GM21737 (cell line): ENCODE measurements around the gene SERPINE1.
"Not testable (repeated sequence)": the region's sequence is repeated elsewhere in the genome, so short reads cannot be mapped to it uniquely, and the experiment has no call there.

Experiments
- ATAC-seq: cut with Tn5 transposase; IDR thresholded peaks from one replicate; pipeline ENCODE4 v1.9.1; 2021; ENCODE audit warnings: mild to moderate bottlenecking, moderate library complexity; ENCODE audit not compliant: unreplicated experiment

Gene SERPINE1

GRCh38 chr7:101126651-101127459 lies at the start of gene SERPINE1:
SERPINE1 (plus strand) TSS chr7:101127104; CDS start chr7:101128394, 1,290 bp downstream.
- ATAC-seq, result peak; percentile 75

GRCh38 chr7:101077303-101078086 lies 49.4 kb upstream of the SERPINE1 start:
- ATAC-seq, result peak; percentile 82

GRCh38 chr7:101081432-101081831 lies 45.5 kb upstream of the SERPINE1 start:
- ATAC-seq, result no peak

GRCh38 chr7:101084865-101085161 lies 42.1 kb upstream of the SERPINE1 start:
- ATAC-seq, result no peak

- ATAC-seq, result peak; percentile 85
Observed at GRCh38 chr7:101085162-101085964, 41.5 kb upstream of the SERPINE1 start, which contains the start of gene TRIM56. TRIM56 (plus strand) TSS chr7:101085481; CDS start chr7:101087313, 1,832 bp downstream.

GRCh38 chr7:101087334-101088068 lies 39.4 kb upstream of the SERPINE1 start:
- ATAC-seq, result no peak

GRCh38 chr7:101088069-101088425 lies 38.9 kb upstream of the SERPINE1 start:
- no peak for ATAC-seq

- no peak for ATAC-seq
Observed at GRCh38 chr7:101088858-101089529, 37.9 kb upstream of the SERPINE1 start.

GRCh38 chr7:101089876-101090275 lies 37.0 kb upstream of the SERPINE1 start:
- ATAC-seq, result no peak

- ATAC-seq, result not testable (repeated sequence)
Observed at GRCh38 chr7:101092266-101092905, 34.5 kb upstream of the SERPINE1 start.

GRCh38 chr7:101093906-101094305 lies 33.0 kb upstream of the SERPINE1 start:
- ATAC-seq, result no peak

- ATAC-seq, result no peak
Observed at GRCh38 chr7:101094376-101094775, 32.5 kb upstream of the SERPINE1 start.

- no peak for ATAC-seq
Observed at GRCh38 chr7:101094791-101095375, 32.0 kb upstream of the SERPINE1 start.

GRCh38 chr7:101096331-101096956 lies 30.5 kb upstream of the SERPINE1 start:
- ATAC-seq, result no peak

- no peak for ATAC-seq
Observed at GRCh38 chr7:101096957-101097347, 30.0 kb upstream of the SERPINE1 start.

GRCh38 chr7:101097561-101097960 lies 29.3 kb upstream of the SERPINE1 start:
- ATAC-seq, result no peak

GRCh38 chr7:101099969-101100781 lies 26.7 kb upstream of the SERPINE1 start:
- no peak for ATAC-seq
